ENCODE measurements around the gene MCCC2. TPM values are rescaled to one million over a fixed set of nuclear protein-coding genes. Genes with fewer than 3 reads are reported as not detected.
"Not testable (repeated sequence)": the region's sequence is repeated elsewhere in the genome, so short reads cannot be mapped to it uniquely, and the experiment has no call there.

Gene MCCC2
- total RNA-seq, 4 donors from 2014 or later = 31.5 to 46.9 (median 37.6) TPM

- WGBS, 2 donors = 97% methylated on average over 3 of the region's 3 CpGs
- no peak overlapping the region for H3K4me3 ChIP-seq
- peaks cover 0 to 5% (median 0%) of the 10 kb centered on the region in 4 donors for H3K9me3 ChIP-seq
- no peak overlapping the region for H3K27ac ChIP-seq
- no peaks in the 10 kb centered on the region for H3K27me3 ChIP-seq
- H3K4me1 ChIP-seq = no peaks in the 10 kb centered on the region
- no peak for TF ChIP-seq POLR2A (IDR thresholded peaks at IDR 0.05)
- TF ChIP-seq CTCF (IDR thresholded peaks at IDR 0.05) = no peak
- no peak for TF ChIP-seq EP300 (IDR thresholded peaks at IDR 0.05)
- DNase-seq (ENCODE audit: low spot score in 2 of 2) = no peak
- peaks cover 0 to 76% (median 8%) of the 10 kb centered on the region in 3 donors for H3K36me3 ChIP-seq
These were observed 53.3 kb downstream of the MCCC2 start for GRCh38 chr5:71640408-71640807.

GRCh38 chr5:71645030-71645429 lies 57.9 kb downstream of the MCCC2 start:
- H3K36me3 ChIP-seq = peaks cover 0 to 79% (median 7%) of the 10 kb centered on the region in 3 donors
- WGBS, 2 donors = 69 to 76% methylated on average over 3 of the region's 3 CpGs

GRCh38 chr5:71650940-71651339 lies 63.8 kb downstream of the MCCC2 start:
- WGBS, 2 donors = 91 to 93% methylated on average over 3 of the region's 3 CpGs
- not testable (repeated sequence) for DNase-seq (ENCODE audit: low spot score in 2 of 2); H3K9me3 ChIP-seq

More at GRCh38 chr5:71645030-71645429, 57.9 kb downstream of the MCCC2 start:
- Histone ChIP-seq H3K9me3 (no peaks in the 10 kb centered on the region), H3K27ac (no peak overlapping the region), H3K4me3 (no peak overlapping the region), H3K4me1 (no peaks in the 10 kb centered on the region), H3K27me3 (no peaks in the 10 kb centered on the region)
- TF ChIP-seq POLR2A (IDR thresholded peaks at IDR 0.05) (no peak), EP300 (IDR thresholded peaks at IDR 0.05) (no peak), CTCF (IDR thresholded peaks at IDR 0.05) (no peak)
- DNase-seq (ENCODE audit: low spot score in 2 of 2) = no peak

GRCh38 chr5:71651579-71651978 lies 64.4 kb downstream of the MCCC2 start:
- Histone ChIP-seq H3K9me3 (no peaks in the 10 kb centered on the region), H3K4me1 (no peaks in the 10 kb centered on the region), H3K27ac (no peak overlapping the region), H3K27me3 (no peaks in the 10 kb centered on the region), H3K36me3 (peaks cover 0 to 92% (median 16%) of the 10 kb centered on the region in 3 donors), H3K4me3 (no peak overlapping the region)
- DNase-seq (ENCODE audit: low spot score in 2 of 2) = no peak
- 93 to 96% methylated on average over 3 of the region's 3 CpGs for WGBS, 2 donors
- TF ChIP-seq CTCF (IDR thresholded peaks at IDR 0.05) (no peak), EP300 (IDR thresholded peaks at IDR 0.05) (no peak), POLR2A (IDR thresholded peaks at IDR 0.05) (no peak)

More at GRCh38 chr5:71650940-71651339, 63.8 kb downstream of the MCCC2 start:
- H3K4me1 ChIP-seq, H3K27ac ChIP-seq, H3K27me3 ChIP-seq, H3K4me3 ChIP-seq: not testable (repeated sequence)
- H3K36me3 ChIP-seq = peaks cover 0 to 92% (median 16%) of the 10 kb centered on the region in 3 donors

GRCh38 chr5:71652349-71652748 lies 65.2 kb downstream of the MCCC2 start:
- peaks cover 0 to 92% (median 20%) of the 10 kb centered on the region in 3 donors for H3K36me3 ChIP-seq
- no peak for TF ChIP-seq EP300 (IDR thresholded peaks at IDR 0.05)
- TF ChIP-seq POLR2A (IDR thresholded peaks at IDR 0.05) = no peak
- TF ChIP-seq CTCF (IDR thresholded peaks at IDR 0.05) = no peak

More at GRCh38 chr5:71652349-71652748, 65.2 kb downstream of the MCCC2 start:
- Histone ChIP-seq H3K4me3 (no peak overlapping the region), H3K9me3 (no peaks in the 10 kb centered on the region), H3K27ac (no peak overlapping the region), H3K4me1 (no peaks in the 10 kb centered on the region), H3K27me3 (no peaks in the 10 kb centered on the region)
- no peak for DNase-seq (ENCODE audit: low spot score in 2 of 2)
- 53 to 84% methylated on average over 3 of the region's 3 CpGs for WGBS, 2 donors

Data from tibial nerve (tissue), 4 donors.